Cardiac muscle cell (in vitro differentiated cells and primary cell): Measurements from ENCODE around the gene CCDC97. TPM values are rescaled to one million over a fixed set of nuclear protein-coding genes. Genes with fewer than 3 reads are reported as not detected.
A peak's percentile ranks its signal among the peaks of the same experiment; 100 is the strongest.

Experiments used
- DNase-seq, 2 donors: peaks; one replicate each; pipeline versions ENCODE4 v3.0.0 to v3.0.0-alpha.2; 2010 to 2017; ENCODE audit warnings: low read depth in 1 of 2, low spot score in 1 of 2
- H3K27ac ChIP-seq: fragments of 200-600 bp; sonication (generic); 2 replicates; pipeline ENCODE4 v1.5.1; 2016
- H3K27me3 ChIP-seq: fragments of 200-600 bp; sonication (generic); 2 replicates; pipeline ENCODE4 v1.6.0; 2016; ENCODE audit warnings: control low read depth
- H3K36me3 ChIP-seq: fragments of 200-600 bp; sonication (generic); 2 replicates; pipeline ENCODE4 v1.5.1; 2016; ENCODE audit warnings: control low read depth
- H3K4me1 ChIP-seq: fragments of 200-600 bp; sonication (generic); 2 replicates; pipeline ENCODE4 v1.8.1; 2017; ENCODE audit warnings: low read depth, mild to moderate bottlenecking, mixed run types
- H3K4me3 ChIP-seq: fragments of 200-600 bp; sonication (generic); 2 replicates; pipeline ENCODE4 v1.5.1; 2016; ENCODE audit warnings: mild to moderate bottlenecking
- H3K9me3 ChIP-seq: fragments of 200-600 bp; sonication (generic); 2 replicates; pipeline ENCODE4 v1.5.1; 2017; ENCODE audit warnings: low read depth, mild to moderate bottlenecking, control low read depth
- CTCF ChIP-seq: IDR thresholded peaks from 2 replicates; pipeline ENCODE4 v1.5.1; 2012; ENCODE audit warnings: low read depth, mild to moderate bottlenecking, low read length
- polyA plus RNA-seq: library from polyadenylated mRNA; unstranded; fragments of >200 nt; fragmentation: Nextera tagmentation; extraction: Ambion mirVana; gene quantifications from 2 replicates; pipeline ENCODE4 v1.2.1, GENCODE V29; 2016
- total RNA-seq: library from RNA; depleted of rRNA; stranded (reverse); fragments of >200 nt; gene quantifications from 2 replicates; pipeline ENCODE4 v1.2.3, GENCODE V29; 2016

The CCDC97 gene
- total RNA-seq (24.6 and 25.2 TPM in 2 replicates), polyA plus RNA-seq (29.7 and 32.4 TPM in 2 replicates)

GRCh38 chr19:41310033-41310831 lies at the start of gene CCDC97:
TSS of gene CCDC97 (plus strand) at chr19:41310172. CDS start at chr19:41310311, 139 bp downstream.
- no peak for TF ChIP-seq CTCF
- Histone ChIP-seq H3K27me3 (no peaks in the 10 kb centered on the region), H3K9me3 (no peaks in the 10 kb centered on the region), H3K36me3 (peaks cover 30% of the 10 kb centered on the region), H3K27ac (peak within 1 kb of the TSS; percentile 99), H3K4me1 (peaks cover 9% of the 10 kb centered on the region), H3K4me3 (peak within 1 kb of the TSS; percentile 92)
- DNase-seq = peak; percentile 89 to 90

GRCh38 chr19:41261474-41262190 lies 48.3 kb upstream of the CCDC97 start:
- H3K27me3 ChIP-seq = no peaks in the 10 kb centered on the region
- H3K27ac ChIP-seq = no peak overlapping the region
- no peak for TF ChIP-seq CTCF
- peak overlapping the region; percentile 50 for H3K4me3 ChIP-seq
- peaks cover 8% of the 10 kb centered on the region for H3K4me1 ChIP-seq
- no peaks in the 10 kb centered on the region for H3K9me3 ChIP-seq
- no peak for DNase-seq
- H3K36me3 ChIP-seq = peaks cover 7% of the 10 kb centered on the region

GRCh38 chr19:41263042-41263849 lies 46.7 kb upstream of the CCDC97 start:
- Histone ChIP-seq H3K9me3 (no peaks in the 10 kb centered on the region), H3K27ac (peak overlapping the region; percentile 91)
- peak; percentile 75 to 76 for DNase-seq

GRCh38 chr19:41263850-41264580 lies 46.0 kb upstream of the CCDC97 start, which contains the start of gene HNRNPUL1:
TSS of gene HNRNPUL1 (plus strand) at chr19:41264372. CDS start at chr19:41264504, 132 bp downstream.
- no peaks in the 10 kb centered on the region for H3K9me3 ChIP-seq
- H3K4me1 ChIP-seq = peaks cover 12% of the 10 kb centered on the region
- peak within 1 kb of the TSS; percentile 99 for H3K27ac ChIP-seq
- no peaks in the 10 kb centered on the region for H3K27me3 ChIP-seq
- peak; percentile 99 to 100 for DNase-seq
- peaks cover 12% of the 10 kb centered on the region for H3K36me3 ChIP-seq
- peak within 1 kb of the TSS; percentile 68 for H3K4me3 ChIP-seq
- TF ChIP-seq CTCF = peak; percentile 36

More at GRCh38 chr19:41263042-41263849, 46.7 kb upstream of the CCDC97 start:
- no peak for TF ChIP-seq CTCF
- peak overlapping the region; percentile 50 for H3K4me3 ChIP-seq
- peaks cover 12% of the 10 kb centered on the region for H3K4me1 ChIP-seq
- H3K27me3 ChIP-seq = no peaks in the 10 kb centered on the region
- H3K36me3 ChIP-seq = peaks cover 12% of the 10 kb centered on the region
